HepG2 (cell line): ENCODE measurements around the gene NUFIP1. TPM values are rescaled to one million over a fixed set of nuclear protein-coding genes. Genes with fewer than 3 reads are reported as not detected.

Experiments
- ATAC-seq: fragments of 200-7000 bp; cut with Tn5 transposase; 3 replicates; pipeline ENCODE4 v1.9.1; 2020; ENCODE audit warnings: mild to moderate bottlenecking, moderate library complexity
- BruUV-seq: library from RNA; stranded (reverse); fragments of 400-500 nt; replicated peaks from 2 replicates; lab custom pipeline; 2021; lab: Mats Ljungman, UMichigan
- CTCF ChIA-PET: fragments of 300-600 bp; formaldehyde crosslinking; extraction: SDS; loops from one replicate; lab custom pipeline; 2021; ENCODE audit warnings: low total read pairs, inconsistent platforms, low intra/inter-chr PET ratio; lab: Yijun Ruan, JAX
- POLR2A ChIA-PET: fragments of 350-600 bp; sonication (Branson Sonifier 250); formaldehyde crosslinking; loops from one replicate; lab custom pipeline; 2020; ENCODE audit warnings: antibody characterized with exemption, inconsistent platforms; lab: Yijun Ruan, JAX
- DNase-seq: peaks from one replicate; pipeline ENCODE4 v3.0.0-alpha.2; 2015; ENCODE audit warnings: low spot score
- FAIRE-seq: peaks from 3 replicates; lab custom pipeline; 2011; peaks lifted over from hg19 to GRCh38; lab: Jason Lieb, UNC
- H2AFZ ChIP-seq: one replicate; pipeline ENCODE4 v1.6.1; 2011; ENCODE audit warnings: low read length, inconsistent platforms
- H3K27ac ChIP-seq: fragments of 300-600 bp; 3 replicates; pipeline ENCODE4 v1.8.0; 2011; ENCODE audit warnings: mixed run types, mild to moderate bottlenecking, mixed read lengths, low read length, inconsistent platforms; ENCODE audit not compliant: insufficient read depth; ENCODE audit errors: extremely low read length
- H3K27me3 ChIP-seq, 2 experiments: fragments of 200-600 bp in 1 of 2; 2 replicates in 1 of 2; 3 replicates in 1 of 2; pipeline versions ENCODE4 v1.6.0 to v1.8.0; 2011; ENCODE audit warnings: low read length in 2 of 2, mild to moderate bottlenecking in 2 of 2, moderate library complexity in 2 of 2, inconsistent platforms in 1 of 2; ENCODE audit not compliant: insufficient read depth in 2 of 2, control insufficient read depth in 1 of 2
- H3K36me3 ChIP-seq, 2 experiments: fragments of 200-600 bp in 1 of 2; replicated peaks in 1 of 2; 2 replicates in 1 of 2; 3 replicates in 1 of 2; pipeline versions ENCODE4 v1.5.1 to v1.8.0; 2011; ENCODE audit warnings: low read length in 2 of 2, inconsistent platforms in 1 of 2; ENCODE audit not compliant: insufficient read depth in 2 of 2, control insufficient read depth in 1 of 2
- H3K4me1 ChIP-seq: 2 replicates; pipeline ENCODE4 v1.5.1; 2012; ENCODE audit warnings: low read length, inconsistent platforms; ENCODE audit not compliant: insufficient read depth
- H3K4me2 ChIP-seq: 2 replicates; pipeline ENCODE4 v1.6.0; 2011; ENCODE audit warnings: low read depth, low read length, inconsistent platforms
- H3K4me3 ChIP-seq, 3 experiments: fragments of 200-600 bp in 1 of 3; sonication (generic), shearing (Covaris generic) in 1 of 3; replicated peaks in 1 of 3; 2 replicates each; pipeline ENCODE4 v1.5.1; 2011 to 2016; ENCODE audit warnings: low read length in 3 of 3, inconsistent platforms in 2 of 3, low read depth in 2 of 3, mild to moderate bottlenecking in 2 of 3, control low read depth in 1 of 3, mixed read lengths in 1 of 3; ENCODE audit not compliant: insufficient read depth in 1 of 3
- H3K79me2 ChIP-seq: one replicate; pipeline ENCODE4 v1.6.1; 2011; ENCODE audit warnings: low read length, inconsistent platforms; ENCODE audit not compliant: insufficient read depth
- H3K9ac ChIP-seq: 2 replicates; pipeline ENCODE4 v1.6.0; 2011; ENCODE audit warnings: mild to moderate bottlenecking, low read depth, low read length, inconsistent platforms; ENCODE audit not compliant: insufficient read depth
- H3K9me3 ChIP-seq: 2 replicates; pipeline ENCODE4 v1.5.1; 2012; ENCODE audit warnings: mild to moderate bottlenecking, low read length
- H4K20me1 ChIP-seq: 2 replicates; pipeline ENCODE4 v1.6.0; 2011; ENCODE audit warnings: inconsistent platforms, mild to moderate bottlenecking, low read length, moderate library complexity; ENCODE audit not compliant: insufficient read depth
- HIVEP1 ChIP-seq: sonication (generic); formaldehyde crosslinking; IDR thresholded peaks from 2 replicates; pipeline ENCODE4 v1.4.0; 2020; ENCODE audit warnings: mild to moderate bottlenecking, missing genetic modification reagents
- MAFF ChIP-seq: IDR thresholded peaks from 2 replicates; pipeline ENCODE4 v1.6.1; 2011; ENCODE audit warnings: low read depth, low read length, improper control_type of control experiment
- MAFK ChIP-seq, 2 experiments: IDR thresholded peaks in 1 of 2; conservative IDR thresholded peaks in 1 of 2; 2 replicates each; pipeline ENCODE4 v1.6.1; 2011; ENCODE audit warnings: improper control_type of control experiment in 2 of 2, low read length in 2 of 2
- PRPF4 ChIP-seq: fragments of 200-400 bp; formaldehyde crosslinking; IDR thresholded peaks from 2 replicates; pipeline ENCODE4 v1.6.1; 2016; ENCODE audit warnings: low read length, low read depth; ENCODE audit not compliant: poor library complexity, severe bottlenecking
- SMAD3 ChIP-seq: sonication (generic); formaldehyde crosslinking; IDR thresholded peaks from 2 replicates; pipeline ENCODE4 v1.4.0; 2020; ENCODE audit warnings: missing genetic modification reagents
- WGBS: methylation state at CpG from one replicate; pipeline ENCODE4 v1.1.6; 2017; ENCODE audit warnings: low lambda C conversion rate; 5-methylcytosine and 5-hydroxymethylcytosine counted together
- in situ Hi-C: cut with HindIII; loops from 2 replicates; pipeline ENCODE4 v1.10.0; 2017; ENCODE audit warnings: low pct_unique_long_range_greater_than_20kb; ENCODE audit not compliant: extremely low pct_ligation_motif_present
- intact Hi-C: fragments of 100-400 bp; cut with micrococcal nuclease; formaldehyde crosslinking; loops from one replicate; pipeline ENCODE4 v1.10.0; 2022; ENCODE audit not compliant: unreplicated experiment
- polyA plus RNA-seq, 8 experiments: library from polyadenylated mRNA; depleted of rRNA in 3 of 8; stranded (reverse) in 7 of 8; unstranded in 1 of 8; fragments of >200 nt; fragmentation: Illumina TruSeq in 4 of 8; extraction: Trizol in 4 of 8; gene quantifications; 2 replicates each; pipeline versions ENCODE4 v1.2.1 to v1.2.3, GENCODE V29; 2011 to 2016; ENCODE audit warnings: low read depth in 4 of 8, missing spikeins in 1 of 8, mixed read lengths in 1 of 8; ENCODE audit not compliant: insufficient read depth in 1 of 8
- total RNA-seq, 5 experiments: library from RNA; depleted of rRNA; stranded (reverse); fragments of >200 nt; fragmentation: Illumina TruSeq; extraction: Trizol; gene quantifications; 2 replicates each; pipeline ENCODE4 v1.2.3, GENCODE V29; 2016; ENCODE audit warnings: low read depth in 1 of 5
- TF ChIP-seq, protein P1 (sequence below): sonication (generic); formaldehyde crosslinking; IDR thresholded peaks from 2 replicates; pipeline ENCODE4 v1.4.0; 2020; ENCODE audit warnings: missing genetic modification reagents

The NUFIP1 gene
- total and polyA plus RNA-seq, 2 of the 13 experiments (the other 11 are each of a cell fraction or from before 2014, with no cell fraction given), result 1.9 to 10.3 TPM

DNA sequence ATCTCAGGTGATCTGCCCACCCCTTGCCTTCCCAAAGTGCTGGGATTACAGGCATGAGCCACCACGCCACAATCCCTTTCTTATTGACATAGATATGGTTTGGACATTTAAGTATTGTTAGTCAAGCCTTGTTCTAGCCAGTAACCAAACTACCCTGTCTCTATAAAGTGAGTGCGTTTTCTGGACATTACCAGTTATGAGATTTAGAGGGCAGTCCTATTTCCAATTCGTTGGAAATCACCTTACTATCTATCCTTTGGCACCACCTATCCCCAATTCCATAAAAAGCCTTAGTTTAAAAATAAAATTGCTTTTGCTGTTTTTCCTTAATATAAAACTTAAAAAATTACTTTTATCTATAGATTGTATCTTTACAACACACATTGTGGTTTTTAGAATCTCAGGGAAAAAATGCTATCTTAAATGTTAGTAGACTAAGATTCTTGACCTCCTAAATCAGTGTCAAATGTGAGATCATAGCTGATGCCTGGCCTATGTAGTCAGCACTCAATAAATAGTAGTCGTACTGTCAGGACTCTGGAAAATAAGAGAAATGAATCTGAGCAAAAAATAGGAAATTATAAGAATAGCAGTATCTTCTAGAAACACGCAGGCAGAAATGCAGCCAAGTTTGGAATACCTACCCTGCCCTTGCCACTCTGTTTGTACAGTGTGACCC is 57.0 kb downstream of the NUFIP1 start:
- in situ Hi-C loops (no loop called here), intact Hi-C loops (no loop called here)
- no peak overlapping the region for H2AFZ ChIP-seq
- H3K9me3 ChIP-seq, result no peaks in the 10 kb centered on the region
- H3K27me3 ChIP-seq, result no peaks in the 10 kb centered on the region; a peak in 1 of 5 replicates
- no peaks in the 10 kb centered on the region for H3K79me2 ChIP-seq
- no peak for TF ChIP-seq SMAD3 (CRISPR knock-in tag)
- TF ChIP-seq HIVEP1 (CRISPR knock-in tag), result no peak
- H3K36me3 ChIP-seq, result no peaks in the 10 kb centered on the region
- ChIA-PET POLR2A (interaction anchor here (0.5 kb wide), 1 partner anchor 422 kb away, joined by 4 read pairs; no protein-coding TSS in a partner anchor), CTCF (no interaction called here)
- no peaks in the 10 kb centered on the region for H4K20me1 ChIP-seq
- H3K4me1 ChIP-seq, result no peaks in the 10 kb centered on the region
- BruUV-seq, result no TSS peak
- no peak overlapping the region for H3K27ac ChIP-seq
- no peak overlapping the region for H3K4me3 ChIP-seq
- FAIRE-seq (no peak), DNase-seq (no peak), ATAC-seq (no peak)
- H3K9ac ChIP-seq, result no peak overlapping the region
- WGBS, result 52% methylated on average over 5 of the region's 5 CpGs
- no peak overlapping the region for H3K4me2 ChIP-seq

DNA sequence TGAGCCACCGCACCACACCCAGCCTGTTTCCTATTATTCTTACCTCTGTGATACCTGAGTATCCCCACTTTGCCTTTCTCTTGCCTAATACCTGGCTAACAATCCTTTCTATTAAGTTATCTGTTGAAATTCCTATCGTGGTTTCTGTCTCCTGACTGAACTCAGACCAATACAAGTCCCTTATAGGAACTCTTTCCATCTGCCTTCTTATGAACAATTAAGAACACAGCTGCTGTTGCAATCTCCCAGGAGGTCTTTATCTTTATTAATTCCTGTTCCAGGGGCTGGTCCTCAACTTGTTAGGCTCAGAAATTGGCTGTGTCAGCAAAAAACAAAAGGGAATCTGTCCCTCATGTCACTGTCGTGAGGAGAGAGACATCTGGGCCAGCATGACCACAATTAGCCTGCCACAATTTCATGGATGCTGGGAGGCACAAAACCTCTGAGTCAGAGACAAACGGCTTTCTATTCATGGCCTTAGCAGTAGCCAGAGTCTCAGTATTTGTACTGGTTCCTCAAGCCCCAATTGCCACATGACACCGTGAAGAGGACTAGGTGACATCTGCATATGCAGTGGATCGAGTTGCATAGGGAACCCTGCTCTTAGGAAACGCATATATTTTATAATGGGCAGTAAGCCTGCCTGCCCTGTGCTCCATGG is 58.2 kb downstream of the NUFIP1 start:
- in situ Hi-C loops, result no loop called here

More for the DNA sequence above, 58.2 kb downstream of the NUFIP1 start:
- Histone ChIP-seq H4K20me1 (no peaks in the 10 kb centered on the region), H3K9ac (no peak overlapping the region), H3K9me3 (no peaks in the 10 kb centered on the region), H3K27ac (no peak overlapping the region), H3K4me3 (no peak overlapping the region), H3K79me2 (no peaks in the 10 kb centered on the region), H2AFZ (no peak overlapping the region), H3K27me3 (no peaks in the 10 kb centered on the region; a peak in 1 of 5 replicates), H3K4me2 (no peak overlapping the region), H3K4me1 (no peaks in the 10 kb centered on the region), H3K36me3 (no peaks in the 10 kb centered on the region)
- ChIA-PET CTCF (no interaction called here), POLR2A (no interaction called here)
- DNase-seq (no peak), ATAC-seq (peak; percentile 53; the same call in 2 of the 3 replicates), FAIRE-seq (no peak)
- BruUV-seq, result no TSS peak
- 29% methylated on average over 7 of the region's 7 CpGs for WGBS
- no peak for TF ChIP-seq PRPF4
- TF ChIP-seq MAFF, result peak; percentile 98
- TF ChIP-seq MAFK (conservative IDR thresholded peaks at IDR 0.05 in 1 of 2, IDR thresholded peaks at IDR 0.05 in 1 of 2; ENCODE audit: low read length in 2 of 2), result peak; percentile 97 to 99
- TF ChIP-seq, protein P1, sequence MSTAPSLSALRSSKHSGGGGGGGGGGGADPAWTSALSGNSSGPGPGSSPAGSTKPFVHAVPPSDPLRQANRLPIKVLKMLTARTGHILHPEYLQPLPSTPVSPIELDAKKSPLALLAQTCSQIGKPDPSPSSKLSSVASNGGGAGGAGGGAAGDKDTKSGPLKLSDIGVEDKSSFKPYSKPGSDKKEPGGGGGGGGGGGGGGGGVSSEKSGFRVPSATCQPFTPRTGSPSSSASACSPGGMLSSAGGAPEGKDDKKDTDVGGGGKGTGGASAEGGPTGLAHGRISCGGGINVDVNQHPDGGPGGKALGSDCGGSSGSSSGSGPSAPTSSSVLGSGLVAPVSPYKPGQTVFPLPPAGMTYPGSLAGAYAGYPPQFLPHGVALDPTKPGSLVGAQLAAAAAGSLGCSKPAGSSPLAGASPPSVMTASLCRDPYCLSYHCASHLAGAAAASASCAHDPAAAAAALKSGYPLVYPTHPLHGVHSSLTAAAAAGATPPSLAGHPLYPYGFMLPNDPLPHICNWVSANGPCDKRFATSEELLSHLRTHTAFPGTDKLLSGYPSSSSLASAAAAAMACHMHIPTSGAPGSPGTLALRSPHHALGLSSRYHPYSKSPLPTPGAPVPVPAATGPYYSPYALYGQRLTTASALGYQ, result no peak
- intact Hi-C loops, result no loop called here
